M059J (cell line): Measurements from ENCODE around the gene KRT80. TPM values are rescaled to one million over a fixed set of nuclear protein-coding genes. Genes with fewer than 3 reads are reported as not detected.
A peak's percentile ranks its signal among the peaks of the same experiment; 100 is the strongest.

Experiments
- DNase-seq: peaks from one replicate; pipeline ENCODE4 v3.0.0-alpha.2; 2012; ENCODE audit warnings: low read depth
- total RNA-seq: library from RNA; depleted of rRNA; stranded (reverse); fragments of >200 nt; shearing (Covaris generic); gene quantifications from 2 replicates; pipeline ENCODE4 v1.2.3, GENCODE V29; 2014

The KRT80 gene
- total RNA-seq, 1 experiment from 2014 or later = 52.7 TPM

- DNase-seq = no peak
Observed at GRCh38 chr12:52229836-52230343, 38.1 kb upstream of the KRT80 start.

GRCh38 chr12:52228931-52229330 lies 37.1 kb upstream of the KRT80 start:
- DNase-seq = no peak

GRCh38 chr12:52228366-52228765 lies 36.6 kb upstream of the KRT80 start:
- peak; percentile 74 for DNase-seq

GRCh38 chr12:52227606-52228166 lies 35.9 kb upstream of the KRT80 start:
- DNase-seq = no peak

- no peak for DNase-seq
Observed at GRCh38 chr12:52226446-52226845, 34.6 kb upstream of the KRT80 start.

- DNase-seq = no peak
Observed at GRCh38 chr12:52225752-52226151, 33.9 kb upstream of the KRT80 start.

- DNase-seq = peak; percentile 46
Observed at GRCh38 chr12:52224151-52224550, 32.3 kb upstream of the KRT80 start.

GRCh38 chr12:52223406-52224039 lies 31.7 kb upstream of the KRT80 start:
- peak; percentile 75 for DNase-seq

GRCh38 chr12:52222692-52223091 lies 30.9 kb upstream of the KRT80 start:
- no peak for DNase-seq

- DNase-seq = peak; percentile 93
Observed at GRCh38 chr12:52221912-52222457, 30.2 kb upstream of the KRT80 start.

- DNase-seq = no peak
Observed at GRCh38 chr12:52221070-52221781, 29.4 kb upstream of the KRT80 start.

- DNase-seq = no peak
Observed at GRCh38 chr12:52220477-52220876, 28.7 kb upstream of the KRT80 start.

- no peak for DNase-seq
Observed at GRCh38 chr12:52218001-52218400, 26.2 kb upstream of the KRT80 start.

- peak; percentile 50 for DNase-seq
Observed at GRCh38 chr12:52217223-52217622, 25.4 kb upstream of the KRT80 start.

GRCh38 chr12:52216807-52217206 lies 25.0 kb upstream of the KRT80 start:
- DNase-seq = peak; percentile 51

- DNase-seq = no peak
Observed at GRCh38 chr12:52216100-52216499, 24.3 kb upstream of the KRT80 start.

GRCh38 chr12:52215587-52216031 lies 23.8 kb upstream of the KRT80 start:
- peak; percentile 98 for DNase-seq

GRCh38 chr12:52214421-52214802 lies 22.6 kb upstream of the KRT80 start:
- no peak for DNase-seq

GRCh38 chr12:52213564-52214420 lies 22.0 kb upstream of the KRT80 start:
- DNase-seq = peak; percentile 85

- no peak for DNase-seq
Observed at GRCh38 chr12:52212701-52213563, 21.1 kb upstream of the KRT80 start.
